AML-193 (cell line): Measurements from ENCODE around the gene CYP24A1.

Source experiments
- DNase-seq, 2 experiments: peaks; one replicate each; lab custom pipeline; 2025; lab: John Stamatoyannopoulos, UW

Gene CYP24A1

GRCh38 chr20:54172856-54173652 is 732 bp downstream of the CYP24A1 start:
- no peak for DNase-seq

GRCh38 chr20:54172532-54172855 is 1.3 kb downstream of the CYP24A1 start:
- DNase-seq = no peak

- no peak for DNase-seq
Measured at GRCh38 chr20:54170963-54171362, 2.8 kb downstream of the CYP24A1 start.

- DNase-seq = no peak
Measured at GRCh38 chr20:54170026-54170471, 3.7 kb downstream of the CYP24A1 start.

- DNase-seq = no peak
Measured at GRCh38 chr20:54168961-54169862, 4.6 kb downstream of the CYP24A1 start.

- no peak for DNase-seq
Measured at GRCh38 chr20:54167909-54168872, 5.6 kb downstream of the CYP24A1 start.

- no peak for DNase-seq
Measured at GRCh38 chr20:54166987-54167662, 6.7 kb downstream of the CYP24A1 start.

- DNase-seq = no peak
Measured at GRCh38 chr20:54165803-54166202, 8.0 kb downstream of the CYP24A1 start.

GRCh38 chr20:54165014-54165413 is 8.8 kb downstream of the CYP24A1 start:
- no peak for DNase-seq

- DNase-seq = no peak
Measured at GRCh38 chr20:54163402-54163801, 10.4 kb downstream of the CYP24A1 start.

- DNase-seq = no peak
Measured at GRCh38 chr20:54162378-54163009, 11.3 kb downstream of the CYP24A1 start.

GRCh38 chr20:54161821-54162149 is 12.0 kb downstream of the CYP24A1 start:
- DNase-seq = no peak

- DNase-seq = no peak
Measured at GRCh38 chr20:54161008-54161820, 12.6 kb downstream of the CYP24A1 start.

GRCh38 chr20:54160065-54161007 is 13.4 kb downstream of the CYP24A1 start:
- no peak for DNase-seq

- DNase-seq = no peak
Measured at GRCh38 chr20:54158856-54159418, 14.8 kb downstream of the CYP24A1 start.

- DNase-seq = no peak
Measured at GRCh38 chr20:54158226-54158625, 15.6 kb downstream of the CYP24A1 start.

- DNase-seq = no peak
Measured at GRCh38 chr20:54156981-54157835, 16.6 kb downstream of the CYP24A1 start.

- DNase-seq = no peak
Measured at GRCh38 chr20:54156522-54156921, 17.3 kb downstream of the CYP24A1 start.
